OCI-LY7 (cell line): ENCODE results near the gene MACROD1. TPM values are rescaled to one million over a fixed set of nuclear protein-coding genes. Genes with fewer than 3 reads are reported as not detected.

Source experiments
- BruUV-seq: library from RNA; stranded (reverse); fragments of 400-500 nt; replicated peaks from 2 replicates; lab custom pipeline; 2021; lab: Mats Ljungman, UMichigan
- CTCF ChIA-PET: fragments of 300-600 bp; sonication (Branson Sonifier 250); formaldehyde crosslinking; loops from one replicate; lab custom pipeline; 2022; ENCODE audit warnings: antibody characterized with exemption; ENCODE audit not compliant: unreplicated experiment; lab: Charles Lee
- POLR2A ChIA-PET: fragments of 300-600 bp; sonication (Branson Sonifier 250); formaldehyde crosslinking; loops from one replicate; lab custom pipeline; 2022; ENCODE audit warnings: antibody characterized with exemption; lab: Charles Lee
- DNase-seq: peaks from one replicate; pipeline ENCODE4 v3.0.0-alpha.2; 2015; ENCODE audit warnings: low spot score
- H2AFZ ChIP-seq: fragments of 200-600 bp; sonication (generic), shearing (Covaris generic); 2 replicates; pipeline ENCODE4 v1.6.1; 2014; ENCODE audit warnings: mild to moderate bottlenecking, antibody characterized with exemption, low read length, moderate library complexity
- H3K27ac ChIP-seq: fragments of 200-600 bp; sonication (generic); 2 replicates; pipeline ENCODE4 v1.5.1; 2014; ENCODE audit warnings: mixed run types, low read depth, mild to moderate bottlenecking, moderate library complexity, low read length, inconsistent platforms; ENCODE audit not compliant: poor library complexity, severe bottlenecking
- H3K36me3 ChIP-seq: fragments of 200-600 bp; sonication (generic); 2 replicates; pipeline ENCODE4 v1.6.1; 2014; ENCODE audit warnings: mild to moderate bottlenecking, antibody characterized with exemption, low read length, moderate library complexity, mixed read lengths; ENCODE audit not compliant: insufficient read depth
- H3K4me1 ChIP-seq: fragments of 200-600 bp; sonication (generic); 2 replicates; pipeline ENCODE4 v1.5.1; 2014; ENCODE audit warnings: mild to moderate bottlenecking, low read length; ENCODE audit not compliant: insufficient read depth, poor library complexity, severe bottlenecking
- H3K4me2 ChIP-seq: fragments of 200-600 bp; sonication (generic); 2 replicates; pipeline ENCODE4 v1.6.1; 2014; ENCODE audit warnings: mild to moderate bottlenecking, low read length
- H3K4me3 ChIP-seq: fragments of 200-600 bp; sonication (generic); 2 replicates; pipeline ENCODE4 v1.5.1; 2014; ENCODE audit warnings: mild to moderate bottlenecking, low read depth, low read length; ENCODE audit not compliant: poor library complexity, severe bottlenecking
- H3K79me2 ChIP-seq: fragments of 200-600 bp; sonication (generic); 2 replicates; pipeline ENCODE4 v1.6.1; 2016; ENCODE audit warnings: low read depth, mild to moderate bottlenecking, low read length, moderate library complexity, mixed read lengths; ENCODE audit not compliant: insufficient read depth
- H3K9me2 ChIP-seq: fragments of 200-600 bp; sonication (generic); 2 replicates; pipeline ENCODE4 v1.6.1; 2016; ENCODE audit warnings: mild to moderate bottlenecking, low read length, mixed read lengths; ENCODE audit not compliant: insufficient read depth
- H3K9me3 ChIP-seq: fragments of 200-600 bp; sonication (generic); 2 replicates; pipeline ENCODE4 v1.6.1; 2014; ENCODE audit warnings: mild to moderate bottlenecking, mixed run types, low read length, mixed read lengths
- H4K20me1 ChIP-seq: fragments of 200-600 bp; sonication (generic); 2 replicates; pipeline ENCODE4 v1.6.1; 2014; ENCODE audit warnings: mild to moderate bottlenecking, antibody characterized with exemption, low read length, moderate library complexity, mixed read lengths; ENCODE audit not compliant: insufficient read depth
- EZH2phosphoT487 ChIP-seq: fragments of 200-600 bp; sonication (generic); IDR thresholded peaks from 2 replicates; pipeline ENCODE4 v1.6.1; 2018; ENCODE audit warnings: low read depth, borderline replicate concordance, mild to moderate bottlenecking, mixed run types, antibody characterized with exemption, low read length, moderate library complexity, mixed read lengths
- intact Hi-C: fragments of 100-400 bp; cut with micrococcal nuclease; formaldehyde crosslinking; loops from one replicate; pipeline ENCODE4 v1.10.0; 2022; ENCODE audit not compliant: unreplicated experiment
- total RNA-seq, 2 experiments: library from RNA; depleted of rRNA in 1 of 2; stranded (reverse); fragments of >200 nt in 1 of 2; shearing (Covaris generic) in 1 of 2; gene quantifications; 2 replicates each; pipeline ENCODE4 v1.2.3, GENCODE V29; 2014 to 2022
- TF ChIP-seq, protein P1 (sequence below): fragments of 200-600 bp; sonication (generic); conservative IDR thresholded peaks from 2 replicates; pipeline ENCODE4 v1.5.1; 2014; ENCODE audit warnings: mild to moderate bottlenecking, antibody characterized with exemption, low read length, moderate library complexity, mixed read lengths

MACROD1 gene
- total RNA-seq, 2 experiments from 2014 or later: 14.7 to 25.4 TPM

DNA sequence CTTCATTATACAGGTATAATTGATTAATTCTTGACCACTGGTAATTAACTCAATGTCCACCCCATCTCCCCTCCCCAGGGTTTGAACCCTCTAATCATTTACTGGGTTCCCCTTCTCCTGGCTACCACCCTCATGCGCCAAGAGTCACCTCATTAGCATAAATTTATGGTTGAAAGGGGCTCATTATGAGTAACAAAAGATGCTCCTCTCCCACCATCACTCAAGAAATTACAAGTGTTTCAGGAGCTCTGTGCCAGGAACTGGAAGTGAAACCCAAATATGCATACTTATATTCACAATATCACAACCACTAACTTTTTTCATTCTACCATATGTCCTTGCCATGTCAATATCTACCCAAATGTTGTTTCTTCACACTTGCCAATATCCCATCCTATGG is 12.3 kb upstream of the MACROD1 start:
- no TSS peak for BruUV-seq
- Histone ChIP-seq H3K36me3 (0 out of 2 replicates have a peak, but pooled peaks cover 6% of the 10 kb centered on the region), H3K27ac (no peak overlapping the region), H2AFZ (no peak overlapping the region), H3K9me2 (no peaks in the 10 kb centered on the region), H3K4me2 (no peak overlapping the region), H3K9me3 (no peaks in the 10 kb centered on the region), H4K20me1 (no peaks in the 10 kb centered on the region), H3K4me3 (no peak overlapping the region), H3K79me2 (peaks cover under 1% of the 10 kb centered on the region; the same call in 1 of the 2 replicates), H3K4me1 (peaks cover 35% of the 10 kb centered on the region)
- ChIA-PET POLR2A (no interaction called here), CTCF (no interaction called here)
- TF ChIP-seq EZH2phosphoT487: no peak
- TF ChIP-seq, protein P1, sequence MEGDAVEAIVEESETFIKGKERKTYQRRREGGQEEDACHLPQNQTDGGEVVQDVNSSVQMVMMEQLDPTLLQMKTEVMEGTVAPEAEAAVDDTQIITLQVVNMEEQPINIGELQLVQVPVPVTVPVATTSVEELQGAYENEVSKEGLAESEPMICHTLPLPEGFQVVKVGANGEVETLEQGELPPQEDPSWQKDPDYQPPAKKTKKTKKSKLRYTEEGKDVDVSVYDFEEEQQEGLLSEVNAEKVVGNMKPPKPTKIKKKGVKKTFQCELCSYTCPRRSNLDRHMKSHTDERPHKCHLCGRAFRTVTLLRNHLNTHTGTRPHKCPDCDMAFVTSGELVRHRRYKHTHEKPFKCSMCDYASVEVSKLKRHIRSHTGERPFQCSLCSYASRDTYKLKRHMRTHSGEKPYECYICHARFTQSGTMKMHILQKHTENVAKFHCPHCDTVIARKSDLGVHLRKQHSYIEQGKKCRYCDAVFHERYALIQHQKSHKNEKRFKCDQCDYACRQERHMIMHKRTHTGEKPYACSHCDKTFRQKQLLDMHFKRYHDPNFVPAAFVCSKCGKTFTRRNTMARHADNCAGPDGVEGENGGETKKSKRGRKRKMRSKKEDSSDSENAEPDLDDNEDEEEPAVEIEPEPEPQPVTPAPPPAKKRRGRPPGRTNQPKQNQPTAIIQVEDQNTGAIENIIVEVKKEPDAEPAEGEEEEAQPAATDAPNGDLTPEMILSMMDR: no peak
- intact Hi-C loops: no loop called here
- no peak for DNase-seq

DNA sequence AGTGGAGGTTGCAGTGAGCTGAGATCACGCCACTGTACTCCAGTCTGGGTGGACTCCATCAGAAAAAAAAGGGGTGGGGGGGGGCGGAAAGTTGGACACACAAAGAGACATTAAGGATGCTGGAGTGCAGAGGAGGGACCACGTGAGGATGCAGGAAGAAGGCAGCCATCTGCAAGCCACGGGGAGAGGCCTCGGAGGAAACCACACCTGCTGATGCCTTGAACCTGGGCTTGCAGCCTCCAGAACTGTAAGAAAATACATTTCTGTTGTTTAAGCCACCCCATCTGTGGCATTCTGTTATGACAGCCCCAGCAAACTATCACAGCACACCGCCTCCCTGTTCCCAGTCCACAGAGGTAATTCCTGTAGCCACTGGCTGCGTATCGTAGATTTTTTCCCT is 10.8 kb upstream of the MACROD1 start:
- peak; percentile 30 for DNase-seq
- no TSS peak for BruUV-seq

More for the DNA sequence above, 10.8 kb upstream of the MACROD1 start:
- H3K4me1 ChIP-seq: peaks cover 27% of the 10 kb centered on the region
- no peaks in the 10 kb centered on the region for H3K9me2 ChIP-seq
- TF ChIP-seq, protein P1: no peak
- no peak for TF ChIP-seq EZH2phosphoT487
- H3K9me3 ChIP-seq: no peaks in the 10 kb centered on the region
- H3K79me2 ChIP-seq: no peaks in the 10 kb centered on the region
- peak overlapping the region; percentile 11; the same call in 1 of the 2 replicates for H3K4me2 ChIP-seq
- ChIA-PET CTCF (no interaction called here), POLR2A (interaction anchor here (0.6 kb wide), 1 partner anchor 52 kb away, joined by 3 read pairs; no protein-coding TSS in a partner anchor)
- 0 out of 2 replicates have a peak, but pooled peaks cover 6% of the 10 kb centered on the region for H3K36me3 ChIP-seq
- no peak overlapping the region for H2AFZ ChIP-seq
- intact Hi-C loops: no loop called here
- H4K20me1 ChIP-seq: no peaks in the 10 kb centered on the region
- H3K4me3 ChIP-seq: no peak overlapping the region
- H3K27ac ChIP-seq: no peak overlapping the region
